ENCODE data around the gene TRMT112.

DNA sequence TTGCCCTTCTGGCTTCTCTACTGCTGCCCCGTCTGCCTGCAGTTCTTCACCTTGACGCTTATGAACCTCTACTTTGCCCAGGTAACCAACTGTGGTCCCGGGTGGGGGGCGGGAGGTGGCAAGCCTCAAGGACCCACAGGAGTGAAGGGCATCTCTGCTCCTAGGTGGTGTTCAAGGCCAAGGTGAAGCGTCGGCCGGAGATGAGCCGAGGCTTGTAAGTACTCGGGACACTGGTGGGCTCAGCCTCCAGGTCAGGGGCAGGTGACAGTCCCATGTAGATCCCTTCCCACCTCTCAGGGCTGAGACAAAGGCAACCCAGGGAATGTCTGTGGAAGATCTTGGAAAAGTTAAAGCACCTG, 30.6 kb downstream of the TRMT112 start:
- no peak for TF ChIP-seq POLR2AphosphoS5 (IDR thresholded peaks at IDR 0.05)
- TF ChIP-seq POLR2A (IDR thresholded peaks at IDR 0.05) = no peak

All from stomach (tissue), 4 donors.